Memory B cell (primary cell): ENCODE data around the gene AUTS2.

Experiments
- ATAC-seq: fragments of 150-1000 bp; cut with Tn5 transposase; 2 replicates; pipeline ENCODE4 v1.10.0; 2021; ENCODE audit warnings: low read depth, mild to moderate bottlenecking, moderate library complexity
- DNase-seq, 2 donors: peaks; one replicate each; pipeline ENCODE4 v3.0.0; 2022; ENCODE audit warnings: low spot score in 2 of 2
- H3K27ac Mint-ChIP-seq: one replicate; pipeline ENCODE4 v1.8.0; 2022; ENCODE audit warnings: mild to moderate bottlenecking, moderate library complexity, mixed read lengths
- H3K27me3 Mint-ChIP-seq: one replicate; pipeline ENCODE4 v1.8.0; 2022; ENCODE audit warnings: mixed read lengths
- H3K36me3 Mint-ChIP-seq: one replicate; pipeline ENCODE4 v1.8.0; 2022; ENCODE audit warnings: mild to moderate bottlenecking, mixed read lengths
- H3K4me1 Mint-ChIP-seq: one replicate; pipeline ENCODE4 v1.8.0; 2022; ENCODE audit warnings: mixed read lengths
- H3K4me3 Mint-ChIP-seq: one replicate; pipeline ENCODE4 v1.8.0; 2022; ENCODE audit warnings: mild to moderate bottlenecking, moderate library complexity, mixed read lengths
- H3K9me3 Mint-ChIP-seq: one replicate; pipeline ENCODE4 v1.8.0; 2022; ENCODE audit warnings: mixed read lengths

The AUTS2 gene

GRCh38 chr7:69883399-69883891, 285.2 kb downstream of the AUTS2 start:
- no peak for ATAC-seq
- Mint-ChIP-seq H3K4me3 (no peak overlapping the region), H3K27me3 (no peaks in the 10 kb centered on the region), H3K27ac (no peak overlapping the region), H3K36me3 (peaks cover 6% of the 10 kb centered on the region), H3K4me1 (peaks cover 18% of the 10 kb centered on the region), H3K9me3 (no peaks in the 10 kb centered on the region)
- DNase-seq: no peak

GRCh38 chr7:69885431-69885830, 287.2 kb downstream of the AUTS2 start:
- Mint-ChIP-seq H3K36me3 (peaks cover 6% of the 10 kb centered on the region), H3K27ac (no peak overlapping the region), H3K4me3 (no peak overlapping the region), H3K9me3 (no peaks in the 10 kb centered on the region), H3K4me1 (peaks cover 21% of the 10 kb centered on the region), H3K27me3 (no peaks in the 10 kb centered on the region)
- DNase-seq (no peak), ATAC-seq (no peak)

GRCh38 chr7:69889338-69889975, 291.2 kb downstream of the AUTS2 start:
- DNase-seq: peak in 1 of 2 donors; percentile 12
- no peaks in the 10 kb centered on the region for H3K27me3 Mint-ChIP-seq
- no peak overlapping the region for H3K4me3 Mint-ChIP-seq
- H3K36me3 Mint-ChIP-seq: peaks cover 1% of the 10 kb centered on the region
- H3K9me3 Mint-ChIP-seq: no peaks in the 10 kb centered on the region
- peak; percentile 93 for ATAC-seq
- H3K4me1 Mint-ChIP-seq: peaks cover 20% of the 10 kb centered on the region
- H3K27ac Mint-ChIP-seq: peak overlapping the region; percentile 28

GRCh38 chr7:69889976-69890351, 291.7 kb downstream of the AUTS2 start:
- Mint-ChIP-seq H3K27ac (peak overlapping the region; percentile 28), H3K36me3 (peaks cover 1% of the 10 kb centered on the region), H3K4me1 (peaks cover 20% of the 10 kb centered on the region), H3K4me3 (no peak overlapping the region), H3K9me3 (no peaks in the 10 kb centered on the region), H3K27me3 (no peaks in the 10 kb centered on the region)
- DNase-seq (no peak), ATAC-seq (no peak)

- no peak for DNase-seq
- peaks cover 3% of the 10 kb centered on the region for H3K36me3 Mint-ChIP-seq
- peaks cover 24% of the 10 kb centered on the region for H3K4me1 Mint-ChIP-seq
- peaks cover 1% of the 10 kb centered on the region for H3K9me3 Mint-ChIP-seq
- H3K27ac Mint-ChIP-seq: no peak overlapping the region
- no peak for ATAC-seq
- H3K4me3 Mint-ChIP-seq: no peak overlapping the region
- H3K27me3 Mint-ChIP-seq: no peaks in the 10 kb centered on the region
Measured at GRCh38 chr7:69892790-69893189, 294.5 kb downstream of the AUTS2 start.

- Mint-ChIP-seq H3K4me1 (peaks cover 30% of the 10 kb centered on the region), H3K4me3 (no peak overlapping the region), H3K27me3 (no peaks in the 10 kb centered on the region), H3K9me3 (peaks cover 1% of the 10 kb centered on the region), H3K27ac (no peak overlapping the region), H3K36me3 (peaks cover 3% of the 10 kb centered on the region)
- ATAC-seq: no peak
- DNase-seq: no peak
Measured at GRCh38 chr7:69893906-69894305, 295.6 kb downstream of the AUTS2 start.

GRCh38 chr7:69895446-69895845, 297.2 kb downstream of the AUTS2 start:
- no peaks in the 10 kb centered on the region for H3K27me3 Mint-ChIP-seq
- H3K4me1 Mint-ChIP-seq: peaks cover 23% of the 10 kb centered on the region
- no peak overlapping the region for H3K4me3 Mint-ChIP-seq
- DNase-seq (no peak), ATAC-seq (no peak)
- peaks cover 1% of the 10 kb centered on the region for H3K9me3 Mint-ChIP-seq
- H3K27ac Mint-ChIP-seq: no peak overlapping the region
- H3K36me3 Mint-ChIP-seq: peaks cover 6% of the 10 kb centered on the region

GRCh38 chr7:69896121-69896520, 297.8 kb downstream of the AUTS2 start:
- peaks cover 22% of the 10 kb centered on the region for H3K4me1 Mint-ChIP-seq
- no peak overlapping the region for H3K4me3 Mint-ChIP-seq
- peaks cover 1% of the 10 kb centered on the region for H3K9me3 Mint-ChIP-seq
- no peak for DNase-seq
- H3K36me3 Mint-ChIP-seq: peaks cover 6% of the 10 kb centered on the region
- ATAC-seq: no peak
- H3K27me3 Mint-ChIP-seq: no peaks in the 10 kb centered on the region
- H3K27ac Mint-ChIP-seq: no peak overlapping the region

- Mint-ChIP-seq H3K9me3 (peaks cover 1% of the 10 kb centered on the region), H3K4me1 (peaks cover 19% of the 10 kb centered on the region), H3K4me3 (no peak overlapping the region), H3K27me3 (no peaks in the 10 kb centered on the region), H3K27ac (no peak overlapping the region), H3K36me3 (peaks cover 6% of the 10 kb centered on the region)
- ATAC-seq: peak; percentile 81
- no peak for DNase-seq
Measured at GRCh38 chr7:69898189-69898588, 299.9 kb downstream of the AUTS2 start.

- H3K36me3 Mint-ChIP-seq: peaks cover 3% of the 10 kb centered on the region
Measured at GRCh38 chr7:69903410-69903809, 305.1 kb downstream of the AUTS2 start.

GRCh38 chr7:69906283-69906995, 308.2 kb downstream of the AUTS2 start:
- peaks cover 5% of the 10 kb centered on the region for H3K36me3 Mint-ChIP-seq
- DNase-seq: peak in 1 of 2 donors; percentile 20
- H3K27me3 Mint-ChIP-seq: no peaks in the 10 kb centered on the region
- peak; percentile 94 for ATAC-seq
- peak overlapping the region; percentile 51 for H3K4me3 Mint-ChIP-seq
- H3K4me1 Mint-ChIP-seq: peaks cover 24% of the 10 kb centered on the region
- no peaks in the 10 kb centered on the region for H3K9me3 Mint-ChIP-seq
- peak overlapping the region; percentile 79 for H3K27ac Mint-ChIP-seq

More at GRCh38 chr7:69903410-69903809, 305.1 kb downstream of the AUTS2 start:
- Mint-ChIP-seq H3K27ac (peak overlapping the region; percentile 59), H3K4me1 (peaks cover 28% of the 10 kb centered on the region), H3K9me3 (no peaks in the 10 kb centered on the region), H3K27me3 (no peaks in the 10 kb centered on the region), H3K4me3 (no peak overlapping the region)
- DNase-seq: no peak
- no peak for ATAC-seq

- Mint-ChIP-seq H3K27me3 (no peaks in the 10 kb centered on the region), H3K4me3 (no peak overlapping the region), H3K9me3 (no peaks in the 10 kb centered on the region), H3K4me1 (peaks cover 26% of the 10 kb centered on the region), H3K36me3 (peaks cover 8% of the 10 kb centered on the region), H3K27ac (peak overlapping the region; percentile 45)
- ATAC-seq: no peak
- no peak for DNase-seq
Measured at GRCh38 chr7:69907720-69908119, 309.4 kb downstream of the AUTS2 start.

- no peak overlapping the region for H3K4me3 Mint-ChIP-seq
- H3K4me1 Mint-ChIP-seq: peaks cover 26% of the 10 kb centered on the region
- no peak for ATAC-seq
- no peak for DNase-seq
- H3K27me3 Mint-ChIP-seq: no peaks in the 10 kb centered on the region
- no peak overlapping the region for H3K27ac Mint-ChIP-seq
- no peaks in the 10 kb centered on the region for H3K9me3 Mint-ChIP-seq
- H3K36me3 Mint-ChIP-seq: peaks cover 8% of the 10 kb centered on the region
Measured at GRCh38 chr7:69908454-69908853, 310.2 kb downstream of the AUTS2 start.

GRCh38 chr7:69910150-69910549, 311.9 kb downstream of the AUTS2 start:
- Mint-ChIP-seq H3K9me3 (no peaks in the 10 kb centered on the region), H3K36me3 (peaks cover 8% of the 10 kb centered on the region), H3K27ac (no peak overlapping the region), H3K4me1 (peaks cover 29% of the 10 kb centered on the region), H3K4me3 (no peak overlapping the region), H3K27me3 (no peaks in the 10 kb centered on the region)
- ATAC-seq (no peak), DNase-seq (no peak)
